CD4-positive, alpha-beta T cell (primary cell): ENCODE results near the gene SORBS1. TPM values are rescaled to one million over a fixed set of nuclear protein-coding genes. Genes with fewer than 3 reads are reported as not detected.
"Not testable (repeated sequence)": the region's sequence is repeated elsewhere in the genome, so short reads cannot be mapped to it uniquely, and the experiment has no call there.

ENCODE experiments used
- ATAC-seq: fragments of 200-7000 bp; cut with Tn5 transposase; one replicate; pipeline ENCODE4 v1.10.0; 2022; ENCODE audit warnings: mild to moderate bottlenecking; ENCODE audit not compliant: poor library complexity
- CTCF ChIA-PET: fragments of 350-600 bp; sonication (Branson Sonifier 250); formaldehyde crosslinking; loops from one replicate; lab custom pipeline; 2021; ENCODE audit warnings: antibody characterized with exemption, inconsistent platforms; lab: Charles Lee
- POLR2A ChIA-PET: fragments of 350-600 bp; sonication (Branson Sonifier 250); formaldehyde crosslinking; loops from one replicate; lab custom pipeline; 2021; ENCODE audit warnings: antibody characterized with exemption, inconsistent platforms; lab: Charles Lee
- DNase-seq, 14 experiments: peaks; one replicate each; pipeline ENCODE4 v3.0.0-alpha.2; 2013 to 2020; ENCODE audit warnings: mixed read lengths in 2 of 14
- H3K27ac ChIP-seq, 2 donors: one replicate each; pipeline versions ENCODE4 v1.5.1 to v1.7.0; 2013; ENCODE audit warnings: low read length in 2 of 2, low read depth in 1 of 2, mild to moderate bottlenecking in 1 of 2
- H3K27me3 ChIP-seq, 2 experiments: 1 replicate in 1 of 2; 2 replicates in 1 of 2; pipeline versions ENCODE4 v1.6.1 to v1.7.0; 2013; ENCODE audit warnings: low read length in 2 of 2, control low read depth in 1 of 2, mild to moderate bottlenecking in 1 of 2, moderate library complexity in 1 of 2; ENCODE audit not compliant: insufficient read depth in 2 of 2, control insufficient read depth in 1 of 2
- H3K36me3 ChIP-seq: one replicate; pipeline ENCODE4 v1.6.1; 2013; ENCODE audit warnings: low read length, control low read depth; ENCODE audit not compliant: insufficient read depth
- H3K4me1 ChIP-seq: one replicate; pipeline ENCODE4 v1.6.1; 2013; ENCODE audit warnings: low read length, control low read depth; ENCODE audit not compliant: insufficient read depth
- H3K4me3 ChIP-seq: one replicate; pipeline ENCODE4 v1.5.1; 2013; ENCODE audit warnings: mild to moderate bottlenecking, low read length, moderate library complexity
- H3K9me3 ChIP-seq, 2 experiments: 1 replicate in 1 of 2; 2 replicates in 1 of 2; pipeline versions ENCODE4 v1.6.1 to v1.7.0; 2013; ENCODE audit warnings: low read length in 2 of 2, mild to moderate bottlenecking in 2 of 2, control low read depth in 1 of 2, moderate library complexity in 1 of 2; ENCODE audit not compliant: control insufficient read depth in 1 of 2, insufficient read depth in 1 of 2
- H3K27ac Mint-ChIP-seq: one replicate; pipeline ENCODE4 v1.8.0; 2020; ENCODE audit warnings: mixed read lengths
- H3K27me3 Mint-ChIP-seq: one replicate; pipeline ENCODE4 v1.8.0; 2021; ENCODE audit warnings: mixed read lengths
- H3K36me3 Mint-ChIP-seq: one replicate; pipeline ENCODE4 v1.8.0; 2021; ENCODE audit warnings: low read depth, mixed read lengths
- H3K4me1 Mint-ChIP-seq: one replicate; pipeline ENCODE4 v1.8.0; 2021; ENCODE audit warnings: low read depth, mixed read lengths
- H3K4me3 Mint-ChIP-seq: one replicate; pipeline ENCODE4 v1.8.0; 2020; ENCODE audit warnings: mild to moderate bottlenecking, mixed read lengths
- H3K9me3 Mint-ChIP-seq: one replicate; pipeline ENCODE4 v1.8.0; 2020; ENCODE audit warnings: mixed read lengths
- intact Hi-C, 2 experiments: fragments of 100-400 bp; cut with DNase I in 1 of 2; cut with micrococcal nuclease in 1 of 2; formaldehyde crosslinking; loops; one replicate each; pipeline versions ENCODE4 v1.15.1 to v1.9.0; 2023 to 2025; cut with DNase I, micrococcal nuclease
- total RNA-seq, 174 experiments: library from RNA in 2 of 174; stranded (reverse) in 2 of 174; gene quantifications; one replicate each; pipeline ENCODE4 v1.2.3 and lab custom pipeline; 2021 to 2026
- TF ChIP-seq, protein P1 (sequence below): fragments of 200-600 bp; IDR thresholded peaks from one replicate; pipeline ENCODE4 v1.8.0; 2022; ENCODE audit warnings: antibody characterized with exemption, mild to moderate bottlenecking

SORBS1 gene
- total RNA-seq, 2 experiments from 2014 or later, result 1.4 to 1.8 TPM

DNA sequence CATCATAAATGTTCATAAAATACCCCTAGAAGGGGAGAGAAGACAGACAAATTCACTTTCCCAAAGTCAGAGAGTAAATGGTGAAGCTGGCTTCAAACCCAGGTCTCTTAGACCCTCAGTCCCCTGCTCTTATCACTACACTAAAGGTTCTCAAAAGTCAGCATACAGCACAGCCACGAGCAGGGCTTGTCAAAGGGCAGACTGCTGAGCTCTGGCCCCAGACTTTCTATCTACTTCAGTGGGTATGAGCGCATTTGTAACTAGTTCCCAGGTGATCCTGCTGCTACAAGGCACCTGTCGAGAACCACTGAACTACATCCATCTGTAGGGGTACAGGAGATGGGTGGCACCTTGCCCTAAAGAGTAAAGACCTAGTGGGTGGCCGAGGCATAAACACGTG lies 91.5 kb downstream of the SORBS1 start:
- no peaks in the 10 kb centered on the region for H3K36me3 Mint-ChIP-seq
- ATAC-seq (no peak), DNase-seq (no peak)
- no peak overlapping the region for H3K27ac Mint-ChIP-seq
- no peaks in the 10 kb centered on the region for H3K9me3 ChIP-seq
- no peak overlapping the region for H3K4me3 Mint-ChIP-seq
- peaks cover 13% of the 10 kb centered on the region for H3K27me3 Mint-ChIP-seq
- intact Hi-C loops, result no loop called here
- no peak overlapping the region for H3K27ac ChIP-seq
- H3K27me3 ChIP-seq, result peaks cover 0 to 4% of the 10 kb centered on the region in 2 experiments
- ChIA-PET CTCF (no interaction called here), POLR2A (no interaction called here)
- no peaks in the 10 kb centered on the region for H3K4me1 Mint-ChIP-seq
- no peak overlapping the region for H3K4me3 ChIP-seq
- TF ChIP-seq, protein P1, sequence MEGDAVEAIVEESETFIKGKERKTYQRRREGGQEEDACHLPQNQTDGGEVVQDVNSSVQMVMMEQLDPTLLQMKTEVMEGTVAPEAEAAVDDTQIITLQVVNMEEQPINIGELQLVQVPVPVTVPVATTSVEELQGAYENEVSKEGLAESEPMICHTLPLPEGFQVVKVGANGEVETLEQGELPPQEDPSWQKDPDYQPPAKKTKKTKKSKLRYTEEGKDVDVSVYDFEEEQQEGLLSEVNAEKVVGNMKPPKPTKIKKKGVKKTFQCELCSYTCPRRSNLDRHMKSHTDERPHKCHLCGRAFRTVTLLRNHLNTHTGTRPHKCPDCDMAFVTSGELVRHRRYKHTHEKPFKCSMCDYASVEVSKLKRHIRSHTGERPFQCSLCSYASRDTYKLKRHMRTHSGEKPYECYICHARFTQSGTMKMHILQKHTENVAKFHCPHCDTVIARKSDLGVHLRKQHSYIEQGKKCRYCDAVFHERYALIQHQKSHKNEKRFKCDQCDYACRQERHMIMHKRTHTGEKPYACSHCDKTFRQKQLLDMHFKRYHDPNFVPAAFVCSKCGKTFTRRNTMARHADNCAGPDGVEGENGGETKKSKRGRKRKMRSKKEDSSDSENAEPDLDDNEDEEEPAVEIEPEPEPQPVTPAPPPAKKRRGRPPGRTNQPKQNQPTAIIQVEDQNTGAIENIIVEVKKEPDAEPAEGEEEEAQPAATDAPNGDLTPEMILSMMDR, result no peak
- H3K4me1 ChIP-seq, result peaks cover 3% of the 10 kb centered on the region
- no peaks in the 10 kb centered on the region for H3K36me3 ChIP-seq
- H3K9me3 Mint-ChIP-seq, result no peaks in the 10 kb centered on the region

DNA sequence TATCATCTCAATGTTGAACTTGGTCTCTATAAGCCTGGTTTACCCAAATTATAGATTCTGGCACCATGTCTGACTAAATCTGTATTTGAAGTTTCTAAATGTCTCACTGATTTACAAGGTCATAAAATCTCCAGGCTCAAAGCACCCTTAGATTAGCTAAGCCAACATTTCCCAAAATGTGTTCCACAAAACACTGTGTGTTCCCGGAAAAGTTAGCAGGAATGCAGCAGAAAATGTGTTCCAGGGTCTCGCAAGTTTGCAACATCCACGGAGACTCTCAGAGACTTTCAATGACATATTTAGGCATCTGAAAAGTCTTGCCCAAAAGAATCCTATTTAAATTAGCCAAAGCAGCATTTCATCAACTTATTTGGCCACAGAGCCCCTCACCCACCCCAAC lies 91.9 kb downstream of the SORBS1 start:
- no peaks in the 10 kb centered on the region for H3K36me3 ChIP-seq
- DNase-seq (no peak), ATAC-seq (no peak)
- no peak overlapping the region for H3K4me3 Mint-ChIP-seq
- H3K9me3 ChIP-seq, result no peaks in the 10 kb centered on the region
- H3K27me3 ChIP-seq, result peaks cover 0 to 4% of the 10 kb centered on the region in 2 experiments
- H3K27me3 Mint-ChIP-seq, result peaks cover 13% of the 10 kb centered on the region
- ChIA-PET POLR2A (no interaction called here), CTCF (no interaction called here)
- intact Hi-C loops, result no loop called here
- TF ChIP-seq, protein P1, result no peak
- H3K27ac Mint-ChIP-seq, result no peak overlapping the region
- H3K4me1 ChIP-seq, result peaks cover 3% of the 10 kb centered on the region
- no peaks in the 10 kb centered on the region for H3K9me3 Mint-ChIP-seq
- no peaks in the 10 kb centered on the region for H3K36me3 Mint-ChIP-seq
- H3K27ac ChIP-seq, result no peak overlapping the region
- no peak overlapping the region for H3K4me3 ChIP-seq
- H3K4me1 Mint-ChIP-seq, result no peaks in the 10 kb centered on the region

DNA sequence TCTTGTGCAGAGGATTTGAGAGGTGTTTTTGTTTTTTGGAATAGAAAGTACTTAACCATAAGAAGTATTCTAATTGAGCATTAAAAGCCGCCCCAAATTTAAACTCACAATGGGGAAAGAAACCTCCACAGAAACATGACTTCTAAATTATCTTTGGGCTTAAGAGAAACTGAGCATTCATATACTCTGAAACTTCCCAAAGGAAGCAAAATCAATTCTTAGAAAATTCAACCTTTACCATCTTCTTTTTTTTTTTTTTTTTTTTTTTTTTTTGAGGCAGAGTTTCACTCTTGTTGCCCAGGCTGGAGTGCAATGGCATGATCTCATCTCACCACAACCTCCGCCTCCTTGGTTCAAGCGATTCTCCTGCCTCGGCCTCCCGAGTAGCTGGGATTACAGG lies 93.5 kb downstream of the SORBS1 start:
- H3K4me1 Mint-ChIP-seq, H3K27ac ChIP-seq, H3K9me3 ChIP-seq, H3K4me3 ChIP-seq, POLR2A ChIA-PET, H3K27ac Mint-ChIP-seq, H3K36me3 Mint-ChIP-seq, CTCF ChIA-PET, H3K36me3 ChIP-seq, DNase-seq, H3K9me3 Mint-ChIP-seq, H3K4me1 ChIP-seq, ATAC-seq, intact Hi-C loops, H3K4me3 Mint-ChIP-seq, H3K27me3 ChIP-seq: not testable (repeated sequence)
- peaks cover 14% of the 10 kb centered on the region for H3K27me3 Mint-ChIP-seq

DNA sequence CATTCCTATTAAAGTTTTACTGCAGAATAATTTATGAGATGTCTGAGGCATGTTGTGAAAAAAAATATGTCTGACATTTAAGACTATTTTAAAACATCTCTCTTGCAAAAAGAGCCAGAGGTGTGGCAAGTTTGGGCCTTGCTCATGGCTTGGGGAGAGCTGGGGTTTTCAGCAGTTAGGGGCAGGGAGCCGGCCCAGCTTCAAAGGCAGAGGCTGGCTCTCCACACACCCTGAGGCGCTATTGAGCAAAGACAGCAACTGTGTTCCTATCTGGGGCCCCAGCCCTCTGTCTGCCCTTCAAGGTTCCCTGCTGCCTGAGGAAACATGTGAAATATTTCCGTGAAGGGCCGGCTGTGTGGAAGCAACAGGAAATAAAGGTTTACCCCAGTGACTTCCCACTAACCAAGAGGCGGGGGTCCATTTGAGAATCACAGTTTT lies 94.0 kb downstream of the SORBS1 start:
- Histone ChIP-seq H3K36me3 (no peaks in the 10 kb centered on the region), H3K4me1 (peaks cover 3% of the 10 kb centered on the region), H3K27me3 (peaks cover 0 to 6% of the 10 kb centered on the region in 2 experiments), H3K27ac (no peak overlapping the region), H3K4me3 (no peak overlapping the region), H3K9me3 (no peaks in the 10 kb centered on the region)
- TF ChIP-seq, protein P1, result no peak
- CTCF ChIA-PET, result no interaction called here
- H3K9me3 Mint-ChIP-seq, result no peaks in the 10 kb centered on the region
- H3K27ac Mint-ChIP-seq, result no peak overlapping the region
- POLR2A ChIA-PET, result no interaction called here
- DNase-seq, result no peak
- no peak for ATAC-seq
- H3K4me1 Mint-ChIP-seq, result no peaks in the 10 kb centered on the region
- H3K36me3 Mint-ChIP-seq, result no peaks in the 10 kb centered on the region
- intact Hi-C loops, result no loop called here
- no peak overlapping the region for H3K4me3 Mint-ChIP-seq
- peaks cover 18% of the 10 kb centered on the region for H3K27me3 Mint-ChIP-seq
